Activated T-cell treated with anti-CD3 and anti-CD28 coated beads, Interleukin-2, amount 50 U/mL, for 72 hours (primary cell): ENCODE measurements around the gene ADGRE1. TPM values are rescaled to one million over a fixed set of nuclear protein-coding genes. Genes with fewer than 3 reads are reported as not detected.

Source experiments
- ATAC-seq, 2 donors: fragments of 150-1000 bp; cut with Tn5 transposase; replicated peaks in 1 of 2; 2 replicates each; pipeline ENCODE4 v1.10.0; 2021; ENCODE audit warnings: moderate library complexity in 2 of 2, mild to moderate bottlenecking in 1 of 2
- DNase-seq, 2 donors: peaks; one replicate each; pipeline ENCODE4 v3.0.0; 2021 to 2022; ENCODE audit warnings: mixed read lengths in 1 of 2
- H3K27ac Mint-ChIP-seq: one replicate; pipeline ENCODE4 v1.8.0; 2022; ENCODE audit warnings: mild to moderate bottlenecking, moderate library complexity, mixed read lengths
- H3K27me3 Mint-ChIP-seq: one replicate; pipeline ENCODE4 v1.8.0; 2022; ENCODE audit warnings: low read depth, mixed read lengths
- H3K36me3 Mint-ChIP-seq, 2 donors: one replicate each; pipeline ENCODE4 v1.8.0; 2022; ENCODE audit warnings: mixed read lengths in 2 of 2, mild to moderate bottlenecking in 1 of 2; ENCODE audit not compliant: insufficient read depth in 2 of 2
- H3K4me1 Mint-ChIP-seq: one replicate; pipeline ENCODE4 v1.8.0; 2022; ENCODE audit warnings: low read depth, mixed read lengths
- H3K4me3 Mint-ChIP-seq, 2 donors: one replicate each; pipeline ENCODE4 v1.8.0; 2022; ENCODE audit warnings: mild to moderate bottlenecking in 2 of 2, mixed read lengths in 2 of 2, moderate library complexity in 2 of 2
- H3K9me3 Mint-ChIP-seq, 2 donors: one replicate each; pipeline ENCODE4 v1.8.0; 2022; ENCODE audit warnings: mixed read lengths in 2 of 2
- total RNA-seq, 2 donors: library from RNA; stranded (reverse); gene quantifications; one replicate each; pipeline ENCODE4 v1.2.3, GENCODE V29; 2022

Gene ADGRE1
- total RNA-seq, 2 donors from 2014 or later = 14.3 to 15.8 TPM

DNA sequence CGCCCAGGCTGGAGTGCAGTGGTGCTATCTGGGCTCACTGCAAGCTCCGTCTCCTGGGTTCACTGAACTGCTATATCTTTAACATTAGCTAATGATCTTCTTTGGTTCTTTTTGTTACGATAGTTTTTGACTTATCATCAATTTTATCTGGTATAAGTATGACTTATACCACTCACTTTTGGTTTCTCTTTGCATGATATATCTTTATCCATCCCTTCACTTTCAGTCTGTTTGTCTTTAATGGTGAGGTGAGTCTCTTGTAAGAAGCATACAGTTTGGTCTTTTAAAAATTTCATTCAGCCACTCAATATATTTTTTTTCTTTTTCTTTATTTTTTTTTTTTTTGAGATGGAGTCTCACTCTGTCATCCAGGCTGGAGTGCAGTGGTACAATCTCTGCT is 58.4 kb downstream of the ADGRE1 start:
- Mint-ChIP-seq H3K27me3 (no peaks in the 10 kb centered on the region), H3K36me3 (no peaks in the 10 kb centered on the region), H3K27ac (no peak overlapping the region), H3K4me3 (peak overlapping the region in 1 of 2 donors; percentile 29), H3K9me3 (no peaks in the 10 kb centered on the region), H3K4me1 (peaks cover 23% of the 10 kb centered on the region)
- peak; percentile 53 to 70 for ATAC-seq
- DNase-seq = no peak

DNA sequence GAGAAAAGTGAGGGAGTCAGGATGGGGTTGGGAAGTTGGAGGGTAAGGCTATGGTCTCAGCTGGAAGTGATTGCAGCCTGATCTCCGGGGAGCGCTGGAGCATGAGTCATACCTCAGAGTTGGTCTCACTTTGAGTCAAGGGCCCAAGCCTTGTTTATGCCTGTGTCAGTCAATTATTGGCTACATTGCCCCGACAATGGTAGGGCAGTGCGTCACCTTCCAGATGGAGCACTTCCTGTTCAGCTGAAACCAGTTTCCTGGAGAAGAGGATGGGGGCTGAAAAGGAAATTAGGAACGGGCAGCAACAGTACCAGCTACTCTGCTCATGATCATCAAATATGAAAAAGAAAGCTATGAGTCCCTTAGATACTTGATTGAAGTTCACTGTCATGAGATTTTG is 60.4 kb downstream of the ADGRE1 start:
- Mint-ChIP-seq H3K27me3 (no peaks in the 10 kb centered on the region), H3K9me3 (peaks cover 0 to 1% of the 10 kb centered on the region in 2 donors), H3K27ac (no peak overlapping the region), H3K36me3 (no peaks in the 10 kb centered on the region), H3K4me1 (peaks cover 23% of the 10 kb centered on the region), H3K4me3 (peak overlapping the region; percentile 54 to 66)
- peak; percentile 72 to 76 for DNase-seq
- peak; percentile 97 to 99 for ATAC-seq

DNA sequence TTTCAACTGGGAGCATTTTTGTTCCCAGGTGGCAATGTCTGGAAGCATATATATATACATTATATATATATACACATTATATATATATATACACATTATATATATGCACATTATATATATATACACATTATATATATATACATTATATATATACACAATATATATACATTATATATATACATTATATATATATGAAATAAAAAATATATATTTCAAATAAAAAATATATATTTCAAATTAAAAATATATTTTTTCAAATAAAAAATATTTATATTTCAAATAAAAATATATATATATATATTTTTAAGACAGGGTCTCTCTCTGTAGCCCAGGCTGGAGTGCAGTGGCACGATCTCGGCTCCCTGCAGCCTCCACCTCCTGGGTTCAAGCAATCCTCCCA is 61.5 kb downstream of the ADGRE1 start:
- DNase-seq (no peak), ATAC-seq (no peak)
- Mint-ChIP-seq H3K36me3 (peaks cover 0 to 1% of the 10 kb centered on the region in 2 donors), H3K27ac (no peak overlapping the region), H3K9me3 (peaks cover 0 to 1% of the 10 kb centered on the region in 2 donors), H3K4me1 (peaks cover 23% of the 10 kb centered on the region), H3K4me3 (no peak overlapping the region), H3K27me3 (no peaks in the 10 kb centered on the region)

DNA sequence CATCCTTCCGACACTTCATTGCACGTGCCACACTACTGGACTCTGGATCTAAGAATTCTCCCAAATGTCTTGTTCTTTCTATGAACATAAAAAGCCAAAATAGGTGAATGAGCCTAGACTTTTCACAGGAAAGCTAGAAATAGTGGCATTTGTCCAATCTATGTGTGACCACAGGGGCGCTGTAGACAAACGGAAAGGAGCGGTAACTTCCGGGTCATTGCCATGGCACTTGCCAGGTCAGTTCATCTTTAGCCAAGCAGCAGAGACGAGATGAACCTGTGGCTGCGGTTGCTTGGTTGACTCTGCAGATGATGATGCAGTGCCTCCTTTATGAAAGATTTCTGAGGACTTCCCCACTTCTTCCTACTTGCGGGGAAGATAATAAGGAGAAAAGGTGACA is 65.6 kb downstream of the ADGRE1 start:
- H3K27ac Mint-ChIP-seq = no peak overlapping the region
- no peak overlapping the region for H3K4me3 Mint-ChIP-seq
- no peaks in the 10 kb centered on the region for H3K27me3 Mint-ChIP-seq
- peaks cover 0 to 1% of the 10 kb centered on the region in 2 donors for H3K9me3 Mint-ChIP-seq
- peaks cover 0 to 1% of the 10 kb centered on the region in 2 donors for H3K36me3 Mint-ChIP-seq
- peaks cover 7% of the 10 kb centered on the region for H3K4me1 Mint-ChIP-seq
- no peak for ATAC-seq
- no peak for DNase-seq

DNA sequence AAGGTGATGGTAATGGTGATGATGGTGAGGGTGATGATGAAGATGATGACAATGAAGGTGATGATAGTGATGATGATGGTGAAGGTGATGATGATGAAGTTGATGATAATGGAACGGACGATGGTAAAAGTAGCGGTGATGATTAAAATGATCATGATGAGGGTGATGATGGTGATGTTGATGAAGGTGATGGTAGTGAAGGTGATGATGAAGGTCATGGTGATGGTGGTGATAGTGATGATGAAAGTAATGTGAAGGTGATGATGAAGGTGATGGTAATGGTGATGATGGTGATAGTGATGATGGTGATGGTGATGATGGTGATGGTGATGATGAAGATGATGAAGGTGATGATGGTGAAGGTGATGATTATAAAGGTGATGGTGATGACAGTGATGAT is 67.7 kb downstream of the ADGRE1 start:
- H3K4me1 Mint-ChIP-seq = no peaks in the 10 kb centered on the region
- H3K9me3 Mint-ChIP-seq = peaks cover 0 to 1% of the 10 kb centered on the region in 2 donors
- ATAC-seq (no peak), DNase-seq (no peak)
- H3K36me3 Mint-ChIP-seq = peaks cover 0 to 1% of the 10 kb centered on the region in 2 donors
- H3K4me3 Mint-ChIP-seq = no peak overlapping the region
- H3K27ac Mint-ChIP-seq = no peak overlapping the region
- H3K27me3 Mint-ChIP-seq = no peaks in the 10 kb centered on the region

DNA sequence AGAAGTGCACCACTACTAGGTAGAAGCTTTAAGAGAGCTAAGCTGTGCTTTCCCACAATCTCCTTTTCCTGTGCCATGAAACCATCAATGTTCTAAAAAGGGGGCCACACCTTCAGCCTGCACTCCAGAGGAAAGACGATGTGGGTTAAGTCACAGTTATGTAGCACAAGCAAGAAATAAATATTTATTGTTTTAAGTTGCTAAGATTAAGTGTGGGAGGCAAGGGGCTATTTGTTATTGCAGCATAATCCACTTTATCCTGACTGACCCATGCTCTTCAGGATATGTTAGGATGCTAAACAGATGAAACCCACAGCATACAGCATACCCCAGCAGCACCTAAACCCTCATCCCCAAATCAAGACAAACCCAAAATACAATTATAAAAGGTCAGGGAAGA is 69.2 kb downstream of the ADGRE1 start:
- no peak for DNase-seq
- peaks cover 0 to 1% of the 10 kb centered on the region in 2 donors for H3K36me3 Mint-ChIP-seq
- H3K4me3 Mint-ChIP-seq = no peak overlapping the region
- no peaks in the 10 kb centered on the region for H3K27me3 Mint-ChIP-seq
- no peak overlapping the region for H3K27ac Mint-ChIP-seq
- no peak for ATAC-seq
- peaks cover 0 to 1% of the 10 kb centered on the region in 2 donors for H3K9me3 Mint-ChIP-seq
- H3K4me1 Mint-ChIP-seq = no peaks in the 10 kb centered on the region

DNA sequence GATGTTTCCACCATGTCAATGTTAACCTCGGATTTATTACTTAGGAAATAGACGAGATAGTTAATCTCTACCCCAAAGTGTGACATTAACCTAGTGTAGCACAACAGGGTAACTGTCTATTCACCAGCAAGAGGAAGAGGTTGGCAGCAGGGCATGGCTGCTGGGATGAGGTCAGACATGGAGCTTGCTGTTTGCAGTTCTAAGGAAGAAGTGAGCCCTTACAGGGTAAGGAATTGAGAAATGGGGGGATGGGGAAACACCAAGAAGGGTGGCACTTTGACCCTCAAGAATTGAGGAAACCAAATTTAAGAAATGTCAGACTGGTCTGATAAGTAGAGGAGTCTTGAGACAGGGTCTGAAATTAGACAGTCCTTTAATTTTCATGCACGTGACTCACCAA is 71.4 kb downstream of the ADGRE1 start:
- Mint-ChIP-seq H3K27ac (no peak overlapping the region), H3K4me1 (no peaks in the 10 kb centered on the region), H3K36me3 (peaks cover 0 to 3% of the 10 kb centered on the region in 2 donors), H3K4me3 (no peak overlapping the region), H3K9me3 (no peaks in the 10 kb centered on the region), H3K27me3 (no peaks in the 10 kb centered on the region)
- ATAC-seq = no peak
- no peak for DNase-seq

DNA sequence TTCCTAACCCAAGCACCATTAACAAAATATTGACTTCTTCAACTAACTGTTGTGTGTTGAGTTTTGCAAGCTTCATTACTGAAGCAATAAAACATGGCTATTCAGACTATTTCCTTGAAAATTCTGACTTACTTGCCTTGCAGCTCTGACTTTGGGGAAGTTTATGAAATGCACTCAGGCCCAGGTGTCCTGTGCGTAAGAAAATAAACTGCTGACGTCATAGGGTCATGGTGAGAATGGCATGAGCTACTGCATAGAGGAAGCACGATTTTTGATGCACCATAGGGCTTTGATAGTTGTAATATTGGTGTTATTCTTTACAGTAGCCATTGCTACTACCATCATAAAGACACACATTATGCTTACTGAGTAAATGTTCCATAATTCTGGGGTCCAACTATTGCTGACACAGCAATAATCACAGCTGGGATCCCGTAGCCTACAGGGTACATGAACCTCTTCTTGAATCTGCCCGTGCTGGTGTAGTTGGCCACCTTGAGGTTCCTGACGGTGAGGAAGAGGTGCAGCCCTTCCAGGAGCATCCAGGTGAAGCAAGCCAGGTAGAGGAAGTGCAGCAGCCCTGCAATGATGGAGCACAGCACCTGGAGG is 76.0 kb downstream of the ADGRE1 start:
- DNase-seq (no peak), ATAC-seq (no peak)
- Mint-ChIP-seq H3K36me3 (peaks cover 0 to 3% of the 10 kb centered on the region in 2 donors), H3K4me1 (no peaks in the 10 kb centered on the region), H3K27ac (no peak overlapping the region), H3K9me3 (no peaks in the 10 kb centered on the region), H3K4me3 (no peak overlapping the region), H3K27me3 (no peaks in the 10 kb centered on the region)

DNA sequence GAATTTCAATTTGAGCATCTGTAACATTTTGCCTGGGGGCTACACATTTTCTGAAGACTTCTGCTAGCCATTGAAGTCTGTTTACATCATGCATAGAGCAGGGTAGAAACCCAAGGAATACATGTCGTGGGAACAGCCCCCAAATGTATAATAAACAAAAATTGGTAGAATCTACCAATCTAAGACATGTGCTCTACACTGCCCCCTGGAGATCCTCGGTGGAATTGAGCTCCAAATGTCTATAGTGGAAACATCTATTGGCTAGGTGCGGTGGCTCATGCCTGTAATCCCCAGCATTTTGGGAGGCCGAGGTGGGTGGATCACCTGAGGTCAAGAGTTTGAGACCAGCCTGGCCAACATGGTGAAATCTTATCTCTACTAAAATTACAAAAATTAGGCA is 76.6 kb downstream of the ADGRE1 start:
- H3K27ac Mint-ChIP-seq = no peak overlapping the region
- H3K27me3 Mint-ChIP-seq = no peaks in the 10 kb centered on the region
- no peaks in the 10 kb centered on the region for H3K4me1 Mint-ChIP-seq
- peak; percentile 34 to 35 for DNase-seq
- H3K4me3 Mint-ChIP-seq = no peak overlapping the region
- no peaks in the 10 kb centered on the region for H3K9me3 Mint-ChIP-seq
- ATAC-seq = no peak
- peaks cover 0 to 3% of the 10 kb centered on the region in 2 donors for H3K36me3 Mint-ChIP-seq

DNA sequence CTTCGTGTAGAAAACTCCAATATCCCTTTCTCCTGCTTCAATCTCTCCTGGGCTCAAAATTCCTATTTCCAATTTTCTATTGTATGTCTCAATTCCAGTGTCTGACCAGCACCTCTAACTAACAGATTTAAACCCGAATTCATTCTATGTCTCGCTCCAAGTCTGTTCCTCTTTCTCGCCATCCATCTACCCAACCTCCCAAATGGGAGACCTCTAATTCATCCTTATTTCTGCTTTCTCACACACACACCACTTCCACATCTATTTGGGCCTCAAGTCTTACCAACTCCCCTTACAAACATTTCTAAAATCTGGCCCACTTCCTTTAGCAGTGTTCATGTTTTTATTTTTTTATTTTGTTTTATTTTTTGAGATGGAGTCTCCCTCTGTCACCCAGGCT is 80.6 kb downstream of the ADGRE1 start:
- H3K36me3 Mint-ChIP-seq = peaks cover 0 to 3% of the 10 kb centered on the region in 2 donors
- DNase-seq (no peak), ATAC-seq (no peak)
- no peaks in the 10 kb centered on the region for H3K27me3 Mint-ChIP-seq
- peaks cover 0 to 3% of the 10 kb centered on the region in 2 donors for H3K9me3 Mint-ChIP-seq
- no peak overlapping the region for H3K27ac Mint-ChIP-seq
- H3K4me3 Mint-ChIP-seq = no peak overlapping the region
- H3K4me1 Mint-ChIP-seq = no peaks in the 10 kb centered on the region

DNA sequence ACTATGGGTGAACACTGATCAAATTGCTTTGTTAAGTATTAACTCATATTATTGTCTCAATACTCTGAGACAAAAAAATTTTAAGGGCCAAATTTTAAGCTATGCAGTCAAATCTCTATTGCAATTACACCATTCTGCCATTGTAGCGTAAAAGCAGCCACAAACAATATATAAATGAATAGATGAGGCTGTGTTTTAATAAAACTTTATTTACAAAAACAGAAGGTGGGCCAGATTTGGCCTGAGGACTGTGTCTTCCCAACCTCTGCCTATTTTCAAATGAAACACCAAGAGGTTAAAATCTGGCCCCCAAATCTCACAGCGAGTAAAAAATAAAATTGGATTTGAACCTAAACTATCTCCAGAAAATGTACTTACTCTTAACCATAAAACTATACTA is 82.1 kb downstream of the ADGRE1 start:
- no peaks in the 10 kb centered on the region for H3K4me1 Mint-ChIP-seq
- no peaks in the 10 kb centered on the region for H3K27me3 Mint-ChIP-seq
- no peak for DNase-seq
- peaks cover 0 to 3% of the 10 kb centered on the region in 2 donors for H3K9me3 Mint-ChIP-seq
- H3K36me3 Mint-ChIP-seq = no peaks in the 10 kb centered on the region
- H3K27ac Mint-ChIP-seq = no peak overlapping the region
- ATAC-seq = no peak
- no peak overlapping the region for H3K4me3 Mint-ChIP-seq

DNA sequence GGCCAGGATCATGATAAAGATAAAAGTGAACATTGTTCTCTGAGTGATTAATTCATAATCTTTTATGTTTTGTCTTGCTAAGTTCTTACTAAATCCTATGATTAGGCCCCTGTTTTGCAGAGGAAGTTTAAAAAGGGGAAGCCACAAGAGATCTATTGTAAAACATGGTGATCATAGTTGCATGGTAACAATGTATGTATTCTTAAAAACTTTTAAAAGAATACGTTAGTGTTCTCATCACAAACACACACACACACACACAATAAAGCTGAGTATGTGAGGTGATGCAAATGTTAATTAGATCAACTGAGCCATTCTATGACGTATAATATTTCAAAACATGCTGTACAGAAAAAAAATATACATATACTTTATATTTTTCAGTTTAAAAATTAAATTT is 82.6 kb downstream of the ADGRE1 start:
- peaks cover 0 to 3% of the 10 kb centered on the region in 2 donors for H3K9me3 Mint-ChIP-seq
- DNase-seq (no peak), ATAC-seq (no peak)
- no peaks in the 10 kb centered on the region for H3K36me3 Mint-ChIP-seq
- H3K4me1 Mint-ChIP-seq = no peaks in the 10 kb centered on the region
- H3K27me3 Mint-ChIP-seq = no peaks in the 10 kb centered on the region
- no peak overlapping the region for H3K4me3 Mint-ChIP-seq
- peak overlapping the region; percentile 12 for H3K27ac Mint-ChIP-seq

DNA sequence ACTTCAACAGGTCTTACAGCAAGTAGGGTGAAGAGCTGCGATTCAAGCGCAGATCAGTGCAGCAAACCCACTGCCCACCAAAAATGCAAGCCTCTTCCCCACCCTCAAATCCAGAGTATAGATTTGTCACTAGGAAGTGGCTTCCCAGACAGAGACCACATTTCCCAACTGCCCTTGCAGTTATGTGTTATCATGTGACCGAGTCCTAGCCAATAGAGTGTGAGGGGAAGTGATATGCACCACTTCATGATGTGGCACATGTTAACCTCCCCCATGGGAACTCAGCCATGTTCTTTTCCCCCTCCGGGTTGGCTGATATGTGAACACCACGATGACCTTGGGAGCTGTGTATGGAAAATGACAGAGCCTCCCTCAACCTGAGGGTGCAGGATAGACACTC is 83.1 kb downstream of the ADGRE1 start:
- H3K4me3 Mint-ChIP-seq = no peak overlapping the region
- ATAC-seq (no peak), DNase-seq (no peak)
- H3K27ac Mint-ChIP-seq = no peak overlapping the region
- no peaks in the 10 kb centered on the region for H3K36me3 Mint-ChIP-seq
- peaks cover 0 to 3% of the 10 kb centered on the region in 2 donors for H3K9me3 Mint-ChIP-seq
- H3K4me1 Mint-ChIP-seq = no peaks in the 10 kb centered on the region
- no peaks in the 10 kb centered on the region for H3K27me3 Mint-ChIP-seq

DNA sequence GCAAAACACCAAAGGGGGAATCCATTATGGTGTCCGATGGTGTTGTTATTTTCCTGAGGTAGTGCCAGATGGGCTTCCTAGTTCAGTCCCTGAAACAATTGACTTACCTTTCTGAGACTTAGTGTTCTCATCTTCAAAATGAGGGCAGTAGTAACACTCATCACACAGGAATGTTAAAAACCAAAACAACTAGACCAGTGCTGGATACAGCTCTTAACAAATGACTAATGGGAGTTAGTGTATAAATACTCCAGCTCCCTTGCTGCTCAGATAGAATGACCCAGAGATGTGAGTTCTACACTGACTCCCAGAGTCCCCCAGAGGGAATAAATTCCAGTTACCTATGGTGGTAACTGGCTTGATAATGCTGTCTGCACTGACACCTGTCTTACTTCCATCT is 84.0 kb downstream of the ADGRE1 start:
- Mint-ChIP-seq H3K27me3 (no peaks in the 10 kb centered on the region), H3K4me1 (no peaks in the 10 kb centered on the region), H3K36me3 (no peaks in the 10 kb centered on the region), H3K9me3 (peaks cover 0 to 3% of the 10 kb centered on the region in 2 donors), H3K27ac (no peak overlapping the region), H3K4me3 (no peak overlapping the region)
- no peak for DNase-seq
- ATAC-seq = peak; percentile 13 to 32
